ENCODE measurements around the gene TIMM17B.

The TIMM17B gene

DNA sequence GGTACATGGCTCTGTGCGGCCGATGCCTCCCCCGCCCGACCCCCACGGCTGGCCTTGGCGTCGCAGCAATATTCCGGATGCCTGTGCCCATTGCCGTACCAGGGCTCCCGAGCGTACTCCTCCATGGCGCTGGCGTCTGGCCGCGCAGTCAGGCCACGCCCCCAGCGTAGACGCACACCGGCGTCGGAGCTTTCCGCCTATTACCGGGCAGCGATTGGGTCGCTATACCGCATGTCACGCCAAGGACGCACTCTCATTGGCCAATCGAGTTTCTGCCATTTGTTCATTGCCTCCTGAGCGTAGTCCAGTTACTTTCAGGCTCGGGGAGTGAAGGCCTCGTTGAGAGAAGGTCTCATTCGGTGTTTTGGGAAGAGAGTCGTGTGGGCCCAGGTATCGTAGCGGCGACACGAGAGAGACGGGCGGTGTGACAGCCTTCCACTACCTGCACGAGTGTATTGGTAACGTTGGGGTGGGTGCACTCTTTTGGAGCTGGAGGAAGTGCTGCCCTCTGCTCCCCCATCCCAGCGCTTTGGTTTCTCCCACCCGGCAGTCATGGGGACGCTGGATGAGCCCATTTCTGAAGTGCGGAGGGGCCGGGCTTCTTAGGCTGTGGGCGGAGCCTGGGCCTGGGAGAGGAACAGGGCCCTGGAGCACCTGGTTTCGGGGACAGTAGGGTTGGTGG lies at the start of gene TIMM17B, which contains the start of gene PQBP1:
Gene TIMM17B, minus strand, starts transcription at position 144 of the 682 bp plus-strand sequence. Its CDS starts 19 bp downstream, at position 125.
Gene PQBP1, plus strand, starts transcription at position 306 of the 682 bp plus-strand sequence. CDS start 580 bp downstream, outside the sequence.
- in situ Hi-C loops (cut with HindIII; ENCODE audit: low sequenced_read_pairs), result no loop called here

DNA sequence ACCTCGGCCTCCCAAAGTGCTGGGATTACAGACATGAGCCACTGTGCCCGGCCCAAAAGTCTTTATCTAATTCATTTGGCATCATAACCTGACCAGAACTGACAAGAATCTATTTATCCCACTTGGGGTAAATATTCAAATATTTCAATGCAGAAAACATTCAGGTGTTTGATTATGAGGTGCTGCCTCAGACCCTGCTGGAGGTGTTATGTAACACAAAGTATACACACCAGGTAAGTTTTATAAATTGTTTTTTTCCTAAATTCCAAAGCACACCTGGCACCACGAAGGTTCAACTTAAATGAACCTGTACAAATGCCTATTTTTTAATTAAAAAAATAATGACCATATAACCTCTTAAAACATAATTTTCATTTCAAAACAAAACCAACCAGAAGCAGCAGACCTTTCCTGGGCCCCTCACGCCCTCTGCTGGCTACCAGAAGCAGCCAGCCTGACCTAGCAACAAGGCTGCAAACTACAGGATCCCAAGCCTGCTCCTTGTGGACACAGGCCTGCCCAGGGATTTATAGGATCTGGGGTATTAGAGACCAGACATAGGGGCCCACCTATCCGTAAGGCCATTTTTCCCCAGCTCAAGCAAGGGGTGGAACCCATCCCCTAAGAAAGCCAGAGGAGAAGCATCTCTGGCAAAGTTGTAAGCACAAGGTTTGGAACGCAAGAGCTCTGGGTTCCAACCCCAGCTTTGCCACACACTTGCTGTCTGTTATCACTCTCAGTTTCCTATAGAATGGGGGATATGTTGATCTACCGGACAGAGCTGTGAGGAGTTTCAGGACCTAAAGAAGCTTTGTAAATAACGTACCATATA lies 48.2 kb upstream of the TIMM17B start:
- in situ Hi-C loops (cut with HindIII; ENCODE audit: low sequenced_read_pairs), result no loop called here

DNA sequence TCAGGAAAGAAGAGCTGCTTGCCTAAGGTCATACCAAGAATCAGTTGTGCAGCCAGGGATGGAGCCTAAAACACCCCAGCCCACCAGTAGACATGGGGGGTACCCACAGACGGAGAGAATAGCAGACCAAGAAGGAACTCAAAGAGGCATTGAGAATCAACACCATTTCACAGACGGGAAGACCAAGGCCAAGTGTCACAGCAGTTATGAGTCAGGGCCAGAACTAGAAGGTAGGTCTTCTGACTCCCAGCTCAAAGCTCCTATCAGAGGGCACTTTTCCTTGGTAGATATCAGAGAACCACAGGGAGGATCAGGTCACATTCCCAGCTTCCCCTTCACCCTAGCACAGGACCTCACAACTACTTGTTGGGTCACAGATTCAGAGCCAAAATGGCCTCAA lies 45.3 kb upstream of the TIMM17B start:
- in situ Hi-C loops (cut with HindIII; ENCODE audit: low sequenced_read_pairs), result no loop called here

DNA sequence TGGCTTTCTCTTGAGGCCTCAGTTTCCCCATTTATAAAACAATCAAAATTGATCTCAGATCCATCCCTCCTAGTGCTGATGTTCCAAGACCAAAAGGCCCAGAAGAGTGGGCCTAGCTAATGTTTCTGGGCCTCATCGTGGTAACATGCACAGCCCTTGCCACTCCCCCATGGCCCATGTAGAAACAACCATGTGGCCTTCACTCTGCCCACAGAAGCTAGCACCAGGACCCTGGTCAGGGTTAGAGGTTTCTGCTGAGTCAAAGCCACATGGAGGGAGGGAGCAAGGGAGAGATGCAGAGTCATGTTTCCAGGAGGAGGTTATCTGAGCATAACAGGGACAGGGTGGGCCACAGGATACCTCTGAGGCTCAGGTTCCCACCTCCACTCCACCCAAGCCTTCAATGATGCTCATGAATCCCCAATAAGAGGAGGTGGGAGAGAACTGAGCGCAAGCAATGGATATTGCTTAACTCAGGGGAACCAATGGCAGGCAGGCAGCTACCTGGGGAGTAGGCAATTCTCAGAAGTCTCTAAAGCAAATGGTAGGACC lies 42.9 kb upstream of the TIMM17B start:
- in situ Hi-C loops (cut with HindIII; ENCODE audit: low sequenced_read_pairs), result no loop called here

GRCh38 chrX:48939524-48940228 lies 42.1 kb upstream of the TIMM17B start:
- in situ Hi-C loops (cut with HindIII; ENCODE audit: low sequenced_read_pairs), result no loop called here

DNA sequence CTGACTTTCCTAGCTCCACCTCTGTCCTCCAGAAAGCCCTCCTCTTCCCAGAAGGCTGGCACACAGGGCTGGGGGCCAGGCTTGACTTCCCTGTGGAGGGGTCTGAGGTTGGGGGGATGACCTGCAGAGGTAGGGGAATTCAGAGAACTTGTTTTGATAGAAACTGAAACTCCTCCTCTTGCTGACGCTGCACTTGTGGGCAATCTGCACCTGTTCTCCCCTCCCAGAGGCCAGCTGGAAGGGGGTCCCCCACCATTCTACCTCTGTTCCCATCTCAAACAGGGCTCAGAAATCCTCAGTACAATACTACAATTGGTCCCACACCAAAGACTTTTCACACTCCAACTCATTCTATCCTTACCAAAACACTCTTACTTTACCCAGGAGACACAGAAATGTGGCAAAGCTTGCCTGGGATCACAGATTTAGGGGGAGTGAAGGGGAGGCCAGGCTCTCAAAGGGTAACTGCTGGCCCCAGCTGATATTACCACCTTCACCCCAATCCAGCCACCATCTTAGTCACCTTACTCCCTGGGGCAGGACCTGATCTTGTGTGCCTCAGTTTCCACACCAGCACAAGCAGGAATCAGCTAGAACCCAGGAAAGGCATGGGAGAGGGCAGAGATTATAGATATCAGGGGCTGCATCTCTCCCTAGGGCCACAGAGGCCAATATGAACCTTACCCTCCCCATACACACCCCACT lies 41.3 kb upstream of the TIMM17B start:
- in situ Hi-C loops (cut with HindIII; ENCODE audit: low sequenced_read_pairs), result no loop called here

DNA sequence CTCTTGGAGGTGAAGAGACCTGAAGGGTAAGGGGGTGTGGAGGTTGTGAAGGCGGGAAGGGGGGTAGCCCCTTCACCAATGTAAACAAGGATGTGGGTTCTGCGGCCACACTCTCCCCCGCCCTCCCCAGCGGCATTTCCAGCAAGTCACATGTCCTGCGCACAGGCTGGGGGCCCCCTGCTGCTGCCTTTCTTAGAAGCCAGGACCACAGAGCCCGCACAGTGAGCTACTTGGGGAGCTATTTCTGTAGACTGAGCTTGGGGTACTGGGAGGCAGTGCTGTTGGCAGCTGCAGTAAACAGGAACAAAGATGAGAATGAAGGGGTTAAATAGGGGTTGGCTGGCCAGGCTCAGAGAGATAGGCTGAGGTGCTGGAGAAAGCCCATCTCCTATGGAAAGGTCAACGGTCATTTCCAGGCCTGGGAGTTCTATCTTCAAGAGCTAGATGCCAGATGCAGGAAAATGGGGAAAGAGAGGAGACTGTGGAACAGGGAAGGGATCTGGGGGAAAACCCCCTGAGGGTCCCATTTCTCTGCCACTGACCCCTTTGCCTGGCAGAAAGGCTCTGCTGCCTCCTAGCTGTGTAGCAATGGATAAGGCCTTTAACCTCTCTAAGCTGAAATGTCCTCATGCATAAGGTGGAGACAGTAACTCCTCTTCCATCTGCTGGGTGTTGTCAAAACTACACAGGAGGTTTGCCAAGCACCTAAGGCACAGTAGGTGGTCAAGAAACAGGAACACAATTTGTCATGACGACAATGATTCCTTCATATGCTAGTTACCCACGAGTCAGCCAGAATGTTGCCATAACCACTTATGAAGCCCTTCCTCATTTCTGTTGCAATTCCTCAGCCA lies 39.7 kb upstream of the TIMM17B start:
- in situ Hi-C loops (cut with HindIII; ENCODE audit: low sequenced_read_pairs), result no loop called here

DNA sequence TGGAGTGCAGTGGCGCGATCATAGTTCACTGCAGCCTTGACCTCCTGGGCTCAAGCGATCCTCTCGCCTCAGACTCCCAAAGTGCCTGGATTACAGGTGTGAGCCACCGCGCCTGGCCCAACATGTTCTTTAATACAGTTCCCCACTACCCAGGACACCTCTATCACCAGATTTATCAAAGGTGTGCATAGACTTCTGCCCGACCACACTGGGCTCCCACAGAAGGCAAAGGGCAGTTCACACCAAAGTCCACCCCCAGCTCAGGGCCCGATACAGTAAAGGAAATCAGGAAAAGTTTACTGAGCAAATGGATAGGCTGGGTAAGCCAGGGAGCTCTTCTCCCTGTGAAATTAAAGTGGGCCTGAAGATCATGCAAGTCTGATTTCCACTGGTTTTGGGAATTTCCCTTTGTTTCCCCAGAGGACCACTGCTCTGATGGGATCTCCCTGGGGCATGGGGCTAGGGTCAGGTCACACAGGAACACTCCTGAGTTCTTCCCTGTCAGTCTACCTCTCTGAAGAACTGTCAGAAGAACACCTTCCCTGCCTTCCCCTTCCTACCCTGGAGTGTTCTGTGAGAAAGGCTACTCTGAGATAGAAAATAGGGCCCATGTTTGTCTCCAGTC lies 39.0 kb upstream of the TIMM17B start:
- in situ Hi-C loops (cut with HindIII; ENCODE audit: low sequenced_read_pairs), result no loop called here

- in situ Hi-C loops (cut with HindIII; ENCODE audit: low sequenced_read_pairs), result no loop called here
These were observed 37.7 kb upstream of the TIMM17B start for GRCh38 chrX:48935301-48935670.

DNA sequence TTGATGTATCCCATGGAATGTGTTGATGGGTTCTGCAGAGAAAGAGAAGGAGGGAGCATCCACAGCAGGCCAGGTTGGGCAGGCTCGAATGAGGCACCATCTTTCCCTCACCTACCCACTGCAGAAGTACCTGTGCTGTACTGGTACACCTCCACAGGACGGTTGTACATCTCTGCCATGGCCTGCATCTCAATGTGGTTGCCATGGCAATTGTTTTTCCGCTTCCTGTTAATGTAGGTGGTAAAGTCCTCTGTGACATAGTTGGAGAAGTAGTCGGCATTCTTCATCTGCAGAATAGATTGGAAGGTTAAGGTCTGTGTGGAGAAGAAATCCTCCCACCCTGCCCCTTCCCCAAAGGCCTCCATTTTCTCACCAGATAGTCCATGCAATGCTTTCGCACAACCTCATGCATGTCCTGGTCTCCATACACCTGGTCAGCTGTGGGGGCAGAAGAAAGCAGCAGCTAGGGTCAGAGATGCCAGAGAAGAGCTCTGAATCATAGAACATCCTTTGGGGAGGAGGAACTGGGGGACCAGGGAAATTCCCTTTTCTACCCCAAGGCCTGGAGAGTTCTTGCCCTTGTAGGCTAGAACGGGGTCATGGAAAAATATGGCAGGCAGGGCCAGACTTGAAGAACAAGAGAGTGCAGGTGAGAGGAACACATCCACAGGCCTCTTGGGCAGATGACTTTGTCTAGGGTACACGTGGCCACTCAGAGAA lies 37.2 kb upstream of the TIMM17B start:
- in situ Hi-C loops (cut with HindIII; ENCODE audit: low sequenced_read_pairs), result no loop called here

GRCh38 chrX:48933757-48934156 lies 36.2 kb upstream of the TIMM17B start:
- in situ Hi-C loops (cut with HindIII; ENCODE audit: low sequenced_read_pairs), result no loop called here

DNA sequence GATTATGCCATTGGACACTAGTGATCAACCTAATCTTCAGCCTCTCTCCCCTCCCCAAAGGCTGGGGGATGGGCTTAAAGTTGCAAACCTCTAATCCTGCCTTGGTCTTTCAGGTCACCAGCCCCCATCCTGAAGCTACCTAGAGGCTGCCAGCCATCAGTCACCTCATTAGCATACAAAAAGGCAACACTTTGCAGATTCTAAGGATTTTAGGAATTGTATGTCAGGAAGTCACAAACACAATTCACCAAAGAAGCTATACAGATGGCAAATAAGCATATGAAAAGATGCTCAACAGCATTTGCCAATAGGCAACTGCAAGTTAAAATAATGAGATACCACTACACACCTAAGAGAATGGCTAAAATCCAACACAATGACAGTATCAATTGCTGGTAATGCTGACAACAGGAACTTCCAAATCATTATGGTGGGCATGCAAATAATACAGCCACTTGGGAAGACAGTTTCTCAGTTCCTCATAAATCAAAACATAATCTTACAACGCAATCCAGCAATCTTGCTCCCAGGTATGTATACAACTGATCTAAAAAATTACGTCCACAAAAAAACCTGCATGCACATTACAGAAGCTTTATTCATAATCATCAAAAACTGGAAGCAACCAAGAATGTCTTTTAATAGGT lies 30.3 kb upstream of the TIMM17B start:
- in situ Hi-C loops (cut with HindIII; ENCODE audit: low sequenced_read_pairs), result no loop called here

DNA sequence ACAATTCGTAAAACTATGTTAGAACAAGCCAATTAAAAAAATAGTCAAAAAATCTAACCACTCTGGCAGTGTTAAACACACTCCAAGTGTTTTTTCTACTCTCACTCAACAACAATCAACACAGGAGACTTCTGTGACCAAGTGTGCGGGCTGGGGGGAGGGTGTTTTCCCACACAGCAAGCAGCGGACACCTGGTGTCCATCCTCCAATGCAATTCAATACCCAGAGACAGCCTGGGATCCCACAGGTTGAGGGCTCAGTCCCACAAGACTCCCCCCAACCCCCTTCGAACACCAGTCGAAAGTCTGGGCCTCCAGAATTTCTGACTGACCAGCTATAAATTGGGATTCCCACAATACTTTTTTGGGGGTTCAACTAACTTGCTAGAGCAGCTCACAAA lies 29.6 kb upstream of the TIMM17B start:
- in situ Hi-C loops (cut with HindIII; ENCODE audit: low sequenced_read_pairs), result no loop called here

DNA sequence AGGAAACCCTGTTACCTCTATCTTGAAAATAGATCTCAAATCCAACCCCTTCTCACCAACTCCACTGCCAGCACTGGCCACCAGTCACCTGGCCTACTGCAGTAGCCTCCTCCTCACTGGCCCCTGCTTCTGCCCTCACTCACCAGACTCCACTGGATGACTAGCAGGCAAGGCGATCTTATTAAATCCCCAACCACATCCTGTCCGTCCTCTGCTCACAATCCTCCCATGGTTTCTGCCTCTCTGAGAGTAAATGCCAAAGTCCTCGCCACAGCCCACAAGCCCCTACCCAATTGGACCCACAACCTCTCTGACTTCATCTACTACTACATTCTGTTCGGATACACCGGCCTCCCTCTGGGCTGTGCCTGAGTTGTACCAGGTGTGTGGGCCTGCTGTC lies 26.7 kb upstream of the TIMM17B start:
- in situ Hi-C loops (cut with HindIII; ENCODE audit: low sequenced_read_pairs), result no loop called here

DNA sequence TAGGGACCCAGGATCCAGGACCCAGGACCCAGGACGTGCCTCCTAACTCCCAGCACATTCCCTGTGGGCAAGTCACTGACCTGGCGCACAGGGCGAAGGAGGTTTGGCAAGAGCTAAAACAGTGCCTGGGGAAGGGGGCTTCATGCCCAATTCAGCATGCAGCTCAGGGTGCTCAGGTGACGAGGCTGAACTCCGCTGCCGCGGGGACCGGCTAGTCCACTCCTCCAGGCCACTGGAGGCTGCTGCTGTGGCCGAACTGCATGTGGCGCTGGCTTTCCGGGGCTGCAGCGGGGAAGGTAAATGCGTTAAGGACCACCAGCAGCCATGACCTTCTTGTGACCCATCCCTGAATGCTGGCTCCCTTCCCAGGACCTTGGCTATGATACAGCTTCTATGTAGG lies 26.2 kb upstream of the TIMM17B start:
- in situ Hi-C loops (cut with HindIII; ENCODE audit: low sequenced_read_pairs), result no loop called here

DNA sequence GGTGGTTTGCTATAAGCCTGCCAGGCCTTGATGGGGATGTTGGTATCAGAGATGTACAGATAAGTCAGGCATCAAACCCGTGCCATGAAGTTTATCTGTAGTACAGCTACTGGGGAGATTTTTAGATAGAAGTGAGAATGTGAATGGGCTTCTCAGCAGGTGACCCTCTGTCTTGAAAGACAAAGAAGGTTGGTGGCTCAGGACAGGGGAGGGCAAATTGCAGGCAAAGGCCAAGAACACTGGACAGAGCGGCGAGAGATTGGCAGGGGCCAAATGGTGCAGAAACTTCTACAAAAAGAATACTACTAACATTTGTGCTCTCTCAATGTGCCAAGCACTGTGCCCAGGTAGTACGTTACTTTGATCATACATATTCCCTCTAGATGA lies 23.1 kb upstream of the TIMM17B start:
- in situ Hi-C loops (cut with HindIII; ENCODE audit: low sequenced_read_pairs), result no loop called here

DNA sequence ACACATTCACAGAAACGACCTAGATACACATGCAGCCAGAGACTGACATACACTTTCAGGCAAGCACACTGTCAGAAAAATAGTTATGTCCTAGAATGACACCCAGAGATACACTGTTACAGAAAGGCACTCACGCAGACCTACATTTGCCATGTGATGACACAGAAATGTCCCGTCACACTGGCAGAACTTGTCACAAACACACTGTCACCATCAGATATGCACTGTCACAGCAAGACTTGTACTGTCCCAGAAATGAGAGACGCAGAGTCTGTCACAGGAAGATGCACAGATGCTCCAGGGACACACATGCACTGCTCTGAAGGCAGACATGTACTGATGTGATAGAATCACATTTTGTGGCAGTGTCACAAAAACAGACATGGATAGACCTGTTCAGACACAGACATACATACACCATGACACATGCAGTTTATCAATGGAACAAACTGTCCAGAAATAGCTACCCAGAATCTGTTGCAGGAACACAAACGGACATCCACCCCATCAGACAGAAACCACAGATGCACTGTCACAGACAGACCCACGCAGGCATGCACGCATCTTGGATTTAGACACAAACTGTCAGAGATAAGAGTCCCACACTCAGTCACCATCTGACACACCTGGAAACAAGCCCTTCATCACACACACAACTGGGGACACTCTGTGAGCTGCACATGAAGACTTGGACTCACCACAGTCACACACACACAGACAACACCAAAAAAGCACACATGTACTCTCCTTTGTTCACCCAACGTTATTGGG lies 22.6 kb upstream of the TIMM17B start:
- in situ Hi-C loops (cut with HindIII; ENCODE audit: low sequenced_read_pairs), result no loop called here

All from DLD1 (cell line).